ENCODE results near the gene RSPH10B. TPM values are rescaled to one million over a fixed set of nuclear protein-coding genes. Genes with fewer than 3 reads are reported as not detected.
A peak's percentile ranks its signal among the peaks of the same experiment; 100 is the strongest.
"Not testable (repeated sequence)": the region's sequence is repeated elsewhere in the genome, so short reads cannot be mapped to it uniquely, and the experiment has no call there.

Gene RSPH10B
- not detected for total RNA-seq

DNA sequence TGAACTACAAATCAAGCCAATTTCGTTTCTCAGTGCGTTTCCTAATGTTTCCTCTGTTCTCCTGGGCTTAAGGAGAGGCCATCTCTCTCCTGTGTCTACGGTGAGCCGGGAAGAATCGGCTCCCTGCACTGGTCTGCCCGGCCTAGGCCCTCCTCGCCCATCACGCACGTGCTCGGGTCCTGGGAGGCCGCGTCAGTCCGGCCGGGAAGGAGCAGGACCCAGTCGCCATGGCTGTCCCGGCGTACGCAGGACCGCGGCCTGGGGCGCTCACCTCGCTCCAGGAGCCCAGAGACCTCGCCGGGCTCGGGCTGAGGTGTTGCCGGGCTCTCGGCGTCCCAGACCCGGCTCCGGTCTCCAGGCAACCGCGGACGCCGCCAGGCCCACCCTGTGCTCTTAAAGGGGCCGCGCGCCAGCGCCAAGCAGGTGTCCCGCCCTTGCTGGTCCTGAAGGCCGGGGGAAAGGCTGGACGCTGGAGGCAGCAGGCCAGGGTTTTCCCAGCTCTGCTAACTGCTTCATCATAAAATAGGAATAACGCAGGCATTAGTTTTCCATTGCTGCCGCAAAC, at the start of gene RSPH10B:
Gene RSPH10B (minus strand): TSS at position 343 of the 565 bp plus-strand sequence. CDS start 3,573 bp downstream, outside the sequence.
- DNase-seq; H3K9me3 ChIP-seq; intact Hi-C loops (cut with DNase I; ENCODE audit: low total_unique reads): not testable (repeated sequence)

DNA sequence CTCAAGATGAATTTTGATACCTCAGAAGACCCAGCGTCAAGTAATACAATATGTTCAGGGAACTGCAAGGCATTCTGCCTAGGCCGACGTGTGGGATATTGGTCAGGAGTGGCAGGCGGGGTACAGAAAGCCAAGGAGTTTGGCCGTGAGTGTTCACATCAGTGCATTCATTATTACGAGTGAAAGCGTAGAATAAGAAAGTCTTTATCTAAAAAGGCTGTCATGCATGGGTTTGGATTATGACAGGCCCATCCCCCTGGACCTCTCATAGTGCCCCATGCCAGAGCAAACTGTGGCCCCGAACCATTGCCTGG, 46.1 kb upstream of the RSPH10B start:
- in situ Hi-C loops (cut with MboI; ENCODE audit: low pct_ligation_motif_present in 1 of 4, low pct_unique_long_range_greater_than_20kb in 1 of 4, low sequenced_read_pairs in 3 of 4), result no loop called here
- 89 to 96% methylated on average over 5 to 8 of the region's 8 CpGs for WGBS, 2 donors (ENCODE audit: low coverage in 1 of 2)

More for the DNA sequence above, at the start of gene RSPH10B:
- H3K36me3 ChIP-seq; in situ Hi-C loops (cut with MboI; ENCODE audit: low pct_ligation_motif_present in 1 of 4, low pct_unique_long_range_greater_than_20kb in 1 of 4, low sequenced_read_pairs in 3 of 4); H3K27ac ChIP-seq; H3K27me3 ChIP-seq; H3K4me3 ChIP-seq; H3K4me1 ChIP-seq: not testable (repeated sequence)
- no CpG with 5 or more reads among the region's 43 CpGs for whole genome bisulfite sequencing, 2 donors (ENCODE audit: low coverage in 1 of 2)

DNA sequence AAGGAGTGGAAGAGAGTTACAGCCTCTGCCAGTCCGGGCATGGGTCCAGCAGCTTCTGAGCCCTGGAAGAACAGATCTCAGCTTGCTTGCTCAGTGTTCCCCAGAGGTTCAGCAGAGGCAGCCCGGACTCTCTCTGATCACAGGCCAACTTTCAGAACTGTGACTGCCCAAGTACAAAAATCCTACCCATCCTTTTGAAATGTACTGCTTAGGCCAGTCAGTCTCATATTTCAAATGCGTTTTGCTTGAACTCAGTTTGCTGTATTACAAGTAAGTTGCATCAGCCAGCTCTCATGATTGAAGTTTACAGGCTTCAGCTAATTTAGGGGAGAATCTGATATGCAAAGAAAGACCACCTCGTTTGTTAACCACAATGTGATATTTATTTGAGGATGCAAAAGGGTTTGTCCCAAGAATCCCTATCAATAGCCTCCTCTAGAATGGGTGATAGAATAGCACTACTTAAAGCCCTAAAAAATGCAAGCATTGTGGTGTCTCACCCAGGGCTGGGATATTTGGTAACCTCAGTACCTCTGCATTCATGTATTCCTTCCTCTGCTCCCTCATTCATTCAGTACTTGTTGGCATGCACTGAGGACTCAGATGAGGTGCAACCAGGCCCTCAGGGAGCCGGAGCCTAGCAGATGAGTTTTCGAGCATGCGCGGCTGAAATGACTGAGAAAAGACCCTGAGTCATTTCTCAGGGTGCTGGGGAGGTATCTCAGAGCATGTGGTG, 45.6 kb upstream of the RSPH10B start:
- in situ Hi-C loops (cut with MboI; ENCODE audit: low pct_ligation_motif_present in 1 of 4, low pct_unique_long_range_greater_than_20kb in 1 of 4, low sequenced_read_pairs in 3 of 4) (no loop called here), intact Hi-C loops (cut with DNase I; ENCODE audit: low total_unique reads) (no loop called here)
- Histone ChIP-seq H3K4me3 (no peak overlapping the region), H3K27me3 (no peaks in the 10 kb centered on the region), H3K36me3 (peaks cover 0 to 24% (median 11%) of the 10 kb centered on the region in 4 donors), H3K27ac (peak overlapping the region; percentile 28 to 53 (median 41)), H3K4me1 (peaks cover 0 to 34% (median 24%) of the 10 kb centered on the region in 4 donors), H3K9me3 (no peaks in the 10 kb centered on the region)
- TF ChIP-seq EP300 (IDR thresholded peaks at IDR 0.05; ENCODE audit: low read depth), result no peak
- no peak for TF ChIP-seq POLR2A (IDR thresholded peaks at IDR 0.05)
- TF ChIP-seq POLR2AphosphoS5 (IDR thresholded peaks at IDR 0.05), result no peak
- TF ChIP-seq, protein P1, sequence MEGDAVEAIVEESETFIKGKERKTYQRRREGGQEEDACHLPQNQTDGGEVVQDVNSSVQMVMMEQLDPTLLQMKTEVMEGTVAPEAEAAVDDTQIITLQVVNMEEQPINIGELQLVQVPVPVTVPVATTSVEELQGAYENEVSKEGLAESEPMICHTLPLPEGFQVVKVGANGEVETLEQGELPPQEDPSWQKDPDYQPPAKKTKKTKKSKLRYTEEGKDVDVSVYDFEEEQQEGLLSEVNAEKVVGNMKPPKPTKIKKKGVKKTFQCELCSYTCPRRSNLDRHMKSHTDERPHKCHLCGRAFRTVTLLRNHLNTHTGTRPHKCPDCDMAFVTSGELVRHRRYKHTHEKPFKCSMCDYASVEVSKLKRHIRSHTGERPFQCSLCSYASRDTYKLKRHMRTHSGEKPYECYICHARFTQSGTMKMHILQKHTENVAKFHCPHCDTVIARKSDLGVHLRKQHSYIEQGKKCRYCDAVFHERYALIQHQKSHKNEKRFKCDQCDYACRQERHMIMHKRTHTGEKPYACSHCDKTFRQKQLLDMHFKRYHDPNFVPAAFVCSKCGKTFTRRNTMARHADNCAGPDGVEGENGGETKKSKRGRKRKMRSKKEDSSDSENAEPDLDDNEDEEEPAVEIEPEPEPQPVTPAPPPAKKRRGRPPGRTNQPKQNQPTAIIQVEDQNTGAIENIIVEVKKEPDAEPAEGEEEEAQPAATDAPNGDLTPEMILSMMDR (IDR thresholded peaks at IDR 0.05), result no peak
- 76% methylated on average over 8 of the region's 8 CpGs; no CpG with 5 or more reads in 1 of the 2 donors for WGBS, 2 donors (ENCODE audit: low coverage in 1 of 2)
- peak; percentile 41 for DNase-seq

More for the DNA sequence above, 46.1 kb upstream of the RSPH10B start:
- Histone ChIP-seq H3K4me1 (peaks cover 0 to 31% (median 22%) of the 10 kb centered on the region in 4 donors), H3K4me3 (no peak overlapping the region), H3K9me3 (no peaks in the 10 kb centered on the region), H3K36me3 (peaks cover 0 to 27% (median 12%) of the 10 kb centered on the region in 4 donors), H3K27me3 (no peaks in the 10 kb centered on the region), H3K27ac (peak overlapping the region in 2 of 4 donors; percentile 38 to 53)
- TF ChIP-seq POLR2AphosphoS5 (IDR thresholded peaks at IDR 0.05), result no peak
- TF ChIP-seq, protein P1 (IDR thresholded peaks at IDR 0.05), result no peak
- TF ChIP-seq POLR2A (IDR thresholded peaks at IDR 0.05), result no peak
- no peak for TF ChIP-seq EP300 (IDR thresholded peaks at IDR 0.05; ENCODE audit: low read depth)
- intact Hi-C loops (cut with DNase I; ENCODE audit: low total_unique reads), result no loop called here
- DNase-seq, result no peak

DNA sequence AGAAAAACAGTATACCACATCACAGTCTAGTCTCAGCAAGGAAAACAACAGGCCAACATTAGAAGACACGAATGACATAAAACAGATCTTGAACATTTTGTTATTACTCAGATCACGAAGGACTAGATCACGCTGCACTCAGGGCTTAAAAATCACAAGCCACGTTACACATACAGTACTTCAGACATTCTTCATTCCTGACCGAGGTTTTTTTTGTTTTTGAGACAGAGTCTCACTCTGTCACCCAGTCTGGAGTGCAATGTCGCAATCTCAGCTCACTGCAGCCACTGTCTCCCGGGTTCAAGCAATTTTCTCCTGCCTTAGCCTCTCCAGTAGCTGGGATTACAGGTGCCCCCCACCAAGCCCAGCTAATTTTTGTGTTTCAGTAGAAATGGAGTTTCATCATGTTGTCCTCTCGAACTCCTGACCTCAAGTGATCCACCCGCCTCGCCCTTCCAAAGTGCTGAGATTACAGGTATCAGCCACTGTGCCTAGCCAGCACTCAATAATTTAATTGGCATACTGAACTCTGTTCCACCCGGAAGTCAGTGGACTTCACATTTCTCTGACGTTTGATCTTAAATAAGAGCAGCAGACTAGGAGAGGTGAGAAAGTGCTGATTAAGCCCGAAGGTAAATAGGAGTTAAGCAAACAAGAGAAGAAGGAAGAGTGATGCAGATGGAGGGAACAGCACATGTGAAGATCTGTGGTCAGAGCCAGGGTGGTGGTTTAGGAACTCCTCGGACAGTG, 42.0 kb upstream of the RSPH10B start:
- in situ Hi-C loops (cut with MboI; ENCODE audit: low pct_ligation_motif_present in 1 of 4, low pct_unique_long_range_greater_than_20kb in 1 of 4, low sequenced_read_pairs in 3 of 4), result no loop called here
- Histone ChIP-seq H3K27ac (peak overlapping the region; percentile 71 to 96 (median 80)), H3K36me3 (no peaks in the 10 kb centered on the region), H3K4me1 (peaks cover 0 to 59% (median 42%) of the 10 kb centered on the region in 4 donors), H3K9me3 (no peaks in the 10 kb centered on the region), H3K4me3 (no peak overlapping the region), H3K27me3 (no peaks in the 10 kb centered on the region)
- TF ChIP-seq POLR2AphosphoS5 (IDR thresholded peaks at IDR 0.05), result peak in 1 of 3 donors; percentile 21
- TF ChIP-seq EP300 (IDR thresholded peaks at IDR 0.05; ENCODE audit: low read depth), result no peak
- 56 to 59% methylated on average over 11 to 14 of the region's 14 CpGs for WGBS, 2 donors (ENCODE audit: low coverage in 1 of 2)
- intact Hi-C loops (cut with DNase I; ENCODE audit: low total_unique reads), result no loop called here
- peak; percentile 63 for DNase-seq

DNA sequence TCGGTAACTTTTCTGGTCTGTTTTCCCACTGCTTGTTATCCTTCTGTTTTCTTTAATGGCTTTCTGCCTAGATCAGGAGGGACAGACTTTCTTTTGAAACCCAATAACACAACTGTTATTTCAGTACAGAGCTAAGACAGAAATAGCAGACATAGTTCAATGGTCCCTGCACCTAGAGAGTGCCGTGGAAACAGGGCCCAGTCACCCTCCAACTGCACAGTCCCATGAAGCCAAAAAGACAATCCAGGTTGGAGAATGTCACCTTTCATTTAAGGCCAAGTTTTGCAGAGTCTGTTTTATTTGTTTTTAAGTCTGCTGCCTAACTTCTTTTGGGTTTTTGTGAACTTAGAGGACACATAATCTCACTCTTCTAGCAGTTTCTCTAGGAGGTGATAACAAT, 41.1 kb upstream of the RSPH10B start:
- H3K27me3 ChIP-seq, result no peaks in the 10 kb centered on the region
- H3K9me3 ChIP-seq, result no peaks in the 10 kb centered on the region
- in situ Hi-C loops (cut with MboI; ENCODE audit: low pct_ligation_motif_present in 1 of 4, low pct_unique_long_range_greater_than_20kb in 1 of 4, low sequenced_read_pairs in 3 of 4), result no loop called here
- TF ChIP-seq POLR2A (IDR thresholded peaks at IDR 0.05) (no peak), POLR2AphosphoS5 (IDR thresholded peaks at IDR 0.05) (no peak), EP300 (IDR thresholded peaks at IDR 0.05; ENCODE audit: low read depth) (no peak)
- TF ChIP-seq, protein P1 (IDR thresholded peaks at IDR 0.05), result no peak
- intact Hi-C loops (cut with DNase I; ENCODE audit: low total_unique reads), result no loop called here
- WGBS, 2 donors (ENCODE audit: low coverage in 1 of 2), result 84 to 88% methylated on average over 2 of the region's 2 CpGs
- no peaks in the 10 kb centered on the region for H3K36me3 ChIP-seq
- H3K4me3 ChIP-seq, result no peak overlapping the region
- no peak for DNase-seq
- H3K4me1 ChIP-seq, result peaks cover 0 to 63% (median 42%) of the 10 kb centered on the region in 4 donors
- peak overlapping the region; percentile 71 to 96 (median 80) for H3K27ac ChIP-seq

DNA sequence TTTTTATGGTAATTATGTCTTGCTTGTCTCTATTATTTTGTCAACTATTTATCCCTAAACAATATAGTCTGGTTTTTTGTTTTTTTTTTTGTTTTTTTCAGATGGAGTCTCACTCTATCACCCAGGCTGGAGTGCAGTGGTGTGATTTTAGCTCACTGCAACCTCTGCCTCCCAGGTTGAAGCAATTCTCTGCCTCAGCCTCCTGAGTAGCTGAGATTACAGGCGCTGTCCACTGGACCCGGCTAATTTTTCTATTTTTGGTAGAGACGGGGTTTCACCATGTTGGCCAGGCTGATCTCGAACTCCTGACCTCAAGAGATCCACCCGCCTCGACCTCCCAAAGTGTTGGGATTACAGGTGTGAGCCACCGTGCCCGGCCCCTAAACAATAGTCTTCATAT, 39.9 kb upstream of the RSPH10B start:
- H3K9me3 ChIP-seq; in situ Hi-C loops (cut with MboI; ENCODE audit: low pct_ligation_motif_present in 1 of 4, low pct_unique_long_range_greater_than_20kb in 1 of 4, low sequenced_read_pairs in 3 of 4); DNase-seq; H3K27me3 ChIP-seq; H3K36me3 ChIP-seq; intact Hi-C loops (cut with DNase I; ENCODE audit: low total_unique reads): not testable (repeated sequence)
- H3K4me3 ChIP-seq, result peak overlapping the region in 1 of 4 donors; percentile 98
- WGBS, 2 donors (ENCODE audit: low coverage in 1 of 2), result 96 to 98% methylated on average over 6 to 8 of the region's 8 CpGs
- H3K27ac ChIP-seq, result peak overlapping the region; percentile 94 to 98 (median 96)
- peaks cover 0 to 62% (median 39%) of the 10 kb centered on the region in 4 donors for H3K4me1 ChIP-seq

Data from transverse colon (tissue), 4 donors.